AG10803 (cell line): ENCODE results near the gene P2RX3.

Source experiments
- DNase-seq: peaks from one replicate; pipeline ENCODE4 v3.0.0; 2010; ENCODE audit warnings: low read depth
- H3K4me3 ChIP-seq: 2 replicates; pipeline ENCODE4 v1.5.1; 2011; ENCODE audit warnings: mild to moderate bottlenecking, low read length, control low read depth
- TF ChIP-seq, protein P1 (sequence below): conservative IDR thresholded peaks from 2 replicates; pipeline ENCODE4 v1.5.1; 2011; ENCODE audit warnings: mild to moderate bottlenecking, low read length, control low read depth, inconsistent platforms

The P2RX3 gene

DNA sequence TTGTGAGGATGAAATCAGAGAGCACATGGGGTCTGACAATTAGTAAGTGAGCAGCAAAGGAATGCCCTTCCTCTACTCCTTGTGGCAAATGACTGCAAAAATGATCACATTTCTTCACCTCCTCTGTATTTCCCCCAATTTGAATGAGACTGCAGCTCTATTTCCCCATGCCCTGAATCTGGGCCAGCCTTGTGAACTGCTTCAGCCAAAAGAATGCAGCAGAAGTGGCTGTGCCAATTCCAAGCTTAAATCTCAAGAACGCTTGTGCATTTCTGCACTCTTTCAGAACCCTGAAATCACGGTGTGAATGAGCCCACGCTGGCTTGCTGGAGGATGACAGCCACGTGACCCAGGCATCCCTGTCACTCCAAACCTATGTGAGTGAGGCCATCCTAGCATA, 78.9 kb downstream of the P2RX3 start:
- TF ChIP-seq, protein P1, sequence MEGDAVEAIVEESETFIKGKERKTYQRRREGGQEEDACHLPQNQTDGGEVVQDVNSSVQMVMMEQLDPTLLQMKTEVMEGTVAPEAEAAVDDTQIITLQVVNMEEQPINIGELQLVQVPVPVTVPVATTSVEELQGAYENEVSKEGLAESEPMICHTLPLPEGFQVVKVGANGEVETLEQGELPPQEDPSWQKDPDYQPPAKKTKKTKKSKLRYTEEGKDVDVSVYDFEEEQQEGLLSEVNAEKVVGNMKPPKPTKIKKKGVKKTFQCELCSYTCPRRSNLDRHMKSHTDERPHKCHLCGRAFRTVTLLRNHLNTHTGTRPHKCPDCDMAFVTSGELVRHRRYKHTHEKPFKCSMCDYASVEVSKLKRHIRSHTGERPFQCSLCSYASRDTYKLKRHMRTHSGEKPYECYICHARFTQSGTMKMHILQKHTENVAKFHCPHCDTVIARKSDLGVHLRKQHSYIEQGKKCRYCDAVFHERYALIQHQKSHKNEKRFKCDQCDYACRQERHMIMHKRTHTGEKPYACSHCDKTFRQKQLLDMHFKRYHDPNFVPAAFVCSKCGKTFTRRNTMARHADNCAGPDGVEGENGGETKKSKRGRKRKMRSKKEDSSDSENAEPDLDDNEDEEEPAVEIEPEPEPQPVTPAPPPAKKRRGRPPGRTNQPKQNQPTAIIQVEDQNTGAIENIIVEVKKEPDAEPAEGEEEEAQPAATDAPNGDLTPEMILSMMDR = no peak
- no peak overlapping the region for H3K4me3 ChIP-seq
- peak; percentile 92 for DNase-seq

DNA sequence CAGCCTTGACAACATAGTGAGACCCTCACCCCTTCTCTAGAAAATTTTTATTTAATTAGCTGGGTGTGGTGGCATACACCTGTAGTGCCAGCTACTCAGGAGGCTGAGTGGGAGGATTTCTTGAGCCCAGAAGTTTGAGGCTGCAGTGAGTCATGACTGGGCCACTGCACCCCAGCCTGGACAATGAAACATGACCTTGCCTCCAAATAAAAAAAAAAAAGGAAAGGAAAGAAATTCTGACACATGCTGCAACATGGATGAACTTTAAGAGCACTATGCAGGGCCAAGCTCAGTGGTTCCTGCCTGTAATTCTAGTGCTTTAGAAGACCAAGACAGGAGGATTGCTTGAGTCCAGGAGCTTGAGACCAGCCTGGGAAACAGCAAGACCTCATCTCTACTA, 80.0 kb downstream of the P2RX3 start:
- TF ChIP-seq, protein P1 = no peak
- no peak for DNase-seq
- H3K4me3 ChIP-seq = no peak overlapping the region

DNA sequence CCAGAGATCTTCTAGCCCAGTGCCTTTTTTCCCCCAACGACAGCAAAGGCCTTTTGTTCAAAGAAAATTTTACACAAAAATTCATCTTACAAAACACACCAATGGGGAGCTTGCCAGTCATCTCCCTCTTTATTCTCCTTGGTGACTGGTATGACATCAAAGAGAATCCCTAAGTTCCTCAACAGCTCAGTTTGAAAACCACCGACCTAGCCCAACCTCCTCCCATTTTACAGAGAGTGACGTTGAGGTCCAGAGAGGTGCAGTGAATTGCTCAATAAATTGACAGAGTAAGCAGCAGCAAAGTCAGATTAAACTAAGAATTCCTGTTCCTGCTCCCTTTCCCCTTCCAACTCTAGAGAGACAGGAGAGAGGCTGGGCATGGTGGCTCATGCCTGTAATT, 81.0 kb downstream of the P2RX3 start:
- TF ChIP-seq, protein P1 = no peak
- no peak overlapping the region for H3K4me3 ChIP-seq
- no peak for DNase-seq

DNA sequence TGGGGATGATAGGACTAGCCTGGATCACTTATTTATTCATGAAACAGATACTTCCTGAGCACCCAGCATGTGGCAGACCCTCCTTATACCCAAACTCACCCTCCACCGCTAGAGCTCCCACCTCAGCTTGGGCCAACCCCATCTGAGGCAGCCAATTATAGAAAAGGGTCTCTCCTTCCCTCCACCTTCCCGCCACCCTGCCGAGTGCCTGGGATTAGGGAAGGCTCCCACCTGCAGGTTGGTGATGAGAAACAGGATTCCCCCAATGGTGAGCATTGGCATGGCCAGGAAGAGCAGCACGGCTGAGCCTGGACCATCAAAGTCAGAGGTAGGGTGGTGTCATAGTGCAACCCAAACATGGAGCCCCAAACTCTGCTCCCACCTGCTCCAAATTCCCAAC, 82.9 kb downstream of the P2RX3 start:
- TF ChIP-seq, protein P1 = no peak
- H3K4me3 ChIP-seq = no peak overlapping the region
- DNase-seq = no peak

DNA sequence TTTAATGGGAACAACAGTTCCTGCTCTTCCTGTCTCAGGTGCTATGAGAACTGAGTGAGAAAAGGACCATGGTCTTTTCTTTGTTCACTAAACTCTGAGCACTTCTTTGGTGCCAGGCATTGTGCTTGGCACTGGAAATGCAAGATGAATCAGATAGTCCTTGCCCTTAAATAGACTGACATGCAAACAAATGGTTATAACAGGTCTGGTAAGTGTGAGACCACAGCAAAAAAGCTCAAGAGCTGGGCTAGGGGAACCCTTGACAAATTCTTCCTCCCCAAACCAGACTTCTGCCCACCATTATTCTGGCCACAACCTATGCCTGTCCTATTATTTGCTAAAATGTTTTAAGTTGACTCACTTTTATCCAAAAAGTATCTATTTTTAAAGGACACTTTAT, 83.7 kb downstream of the P2RX3 start:
- TF ChIP-seq, protein P1 = no peak
- H3K4me3 ChIP-seq = no peak overlapping the region
- DNase-seq = no peak
